Astrocyte (in vitro differentiated cells and primary cell): ENCODE measurements around the gene NFATC3. TPM values are rescaled to one million over a fixed set of nuclear protein-coding genes. Genes with fewer than 3 reads are reported as not detected.
A peak's percentile ranks its signal among the peaks of the same experiment; 100 is the strongest.

ENCODE experiments used
- DNase-seq: peaks from one replicate; pipeline ENCODE4 v3.0.0-alpha.2; 2010; ENCODE audit warnings: low read depth
- FAIRE-seq: peaks from 2 replicates; lab custom pipeline; 2011; peaks lifted over from hg19 to GRCh38; lab: Jason Lieb, UNC
- H2AFZ ChIP-seq: 2 replicates; pipeline ENCODE4 v1.6.0; 2012; ENCODE audit warnings: low read depth, low read length, inconsistent platforms
- H3K27ac ChIP-seq: 2 replicates; pipeline ENCODE4 v1.5.1; 2011; ENCODE audit warnings: low read depth, low read length, inconsistent platforms
- H3K27me3 ChIP-seq: 2 replicates; pipeline ENCODE4 v1.6.0; 2011; ENCODE audit warnings: low read length, inconsistent platforms; ENCODE audit not compliant: insufficient read depth
- H3K36me3 ChIP-seq: 2 replicates; pipeline ENCODE4 v1.5.1; 2011; ENCODE audit warnings: low read length, inconsistent platforms; ENCODE audit not compliant: insufficient read depth
- H3K4me1 ChIP-seq: 2 replicates; pipeline ENCODE4 v1.5.1; 2011; ENCODE audit warnings: low read length, inconsistent platforms; ENCODE audit not compliant: insufficient read depth
- H3K4me2 ChIP-seq: 2 replicates; pipeline ENCODE4 v1.6.0; 2012; ENCODE audit warnings: low read length, inconsistent platforms
- H3K4me3 ChIP-seq: 2 replicates; pipeline ENCODE4 v1.5.1; 2011; ENCODE audit warnings: low read depth, mild to moderate bottlenecking, low read length, inconsistent platforms; ENCODE audit not compliant: insufficient read depth
- H3K79me2 ChIP-seq: 2 replicates; pipeline ENCODE4 v1.6.0; 2012; ENCODE audit warnings: mild to moderate bottlenecking, low read length, inconsistent platforms; ENCODE audit not compliant: insufficient read depth
- H3K9ac ChIP-seq: 2 replicates; pipeline ENCODE4 v1.6.0; 2012; ENCODE audit warnings: mild to moderate bottlenecking, low read length, inconsistent platforms
- H3K9me3 ChIP-seq: 2 replicates; pipeline ENCODE4 v1.5.1; 2012; ENCODE audit warnings: low read depth, mild to moderate bottlenecking, low read length, inconsistent platforms; ENCODE audit not compliant: insufficient read depth
- H4K20me1 ChIP-seq: 2 replicates; pipeline ENCODE4 v1.6.0; 2012; ENCODE audit warnings: low read length, inconsistent platforms; ENCODE audit not compliant: insufficient read depth
- H3K27ac Mint-ChIP-seq: one replicate; pipeline ENCODE4 v1.8.0; 2021; ENCODE audit warnings: mild to moderate bottlenecking, mixed read lengths; ENCODE audit not compliant: unreplicated experiment
- H3K27me3 Mint-ChIP-seq: one replicate; pipeline ENCODE4 v1.8.0; 2021; ENCODE audit warnings: low read depth, mixed read lengths; ENCODE audit not compliant: unreplicated experiment
- H3K36me3 Mint-ChIP-seq: one replicate; pipeline ENCODE4 v1.8.0; 2021; ENCODE audit warnings: low read depth, mixed read lengths; ENCODE audit not compliant: unreplicated experiment
- H3K4me1 Mint-ChIP-seq: one replicate; pipeline ENCODE4 v1.8.0; 2021; ENCODE audit warnings: low read depth, mixed read lengths; ENCODE audit not compliant: unreplicated experiment
- H3K4me3 Mint-ChIP-seq: one replicate; pipeline ENCODE4 v1.8.0; 2021; ENCODE audit warnings: mild to moderate bottlenecking, moderate library complexity, mixed read lengths; ENCODE audit not compliant: unreplicated experiment
- H3K9me3 Mint-ChIP-seq: one replicate; pipeline ENCODE4 v1.8.0; 2021; ENCODE audit warnings: mild to moderate bottlenecking, mixed read lengths; ENCODE audit not compliant: unreplicated experiment
- EZH2 ChIP-seq: IDR thresholded peaks from 2 replicates; pipeline ENCODE4 v1.6.1; 2012; ENCODE audit warnings: mild to moderate bottlenecking, low read length, inconsistent platforms; ENCODE audit not compliant: insufficient read depth
- total RNA-seq: library from RNA; stranded (reverse); gene quantifications from 2 replicates; pipeline ENCODE4 v1.2.1, GENCODE V29; 2021
- TF ChIP-seq, protein P1 (sequence below): IDR thresholded peaks from 2 replicates; pipeline ENCODE4 v1.5.1; 2011; ENCODE audit warnings: low read depth, mild to moderate bottlenecking, inconsistent platforms, low read length, moderate library complexity; ENCODE audit not compliant: insufficient read depth

The NFATC3 gene
- total RNA-seq, 1 donor from 2014 or later = 34.0 TPM

DNA sequence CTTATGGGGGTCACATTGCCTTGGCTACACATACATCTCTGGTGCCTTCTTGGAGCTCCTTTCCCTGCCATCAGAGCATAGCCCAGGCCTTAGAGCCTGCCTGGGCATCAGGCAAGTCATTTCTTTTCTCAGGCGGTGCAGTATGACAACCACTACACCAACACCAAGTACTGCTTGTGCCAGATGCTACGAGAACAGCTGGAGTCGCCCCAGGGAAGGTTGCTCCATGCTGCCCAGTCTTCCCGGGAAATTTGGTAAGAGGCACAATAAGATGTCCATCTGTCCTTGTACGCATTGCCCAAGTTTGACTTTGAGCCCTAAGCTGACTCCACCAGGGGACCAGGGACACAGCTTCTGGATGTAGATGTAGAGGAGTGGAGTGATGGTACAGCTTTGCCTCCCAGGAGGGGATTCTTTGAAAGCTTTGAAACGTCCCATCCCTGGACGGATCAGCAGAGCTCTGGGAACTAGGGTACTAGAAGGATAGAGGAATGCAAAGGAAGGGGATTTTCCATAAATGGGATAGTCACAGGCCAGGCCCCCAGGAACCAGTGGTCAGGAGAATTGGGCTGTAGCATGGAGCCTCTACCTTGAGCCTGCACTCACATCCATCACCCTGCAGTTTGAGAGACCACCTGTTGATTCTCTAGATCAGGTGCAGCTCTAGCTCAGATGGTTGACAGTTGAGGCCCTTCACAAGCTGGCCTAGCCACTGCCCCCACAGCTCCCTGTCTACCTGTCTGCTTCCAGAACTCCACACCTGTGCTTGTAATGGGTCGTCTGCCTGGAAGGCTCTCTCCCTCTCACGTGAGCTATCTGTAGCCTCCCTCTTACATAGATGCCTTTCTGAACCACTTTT lies 11.0 kb upstream of the NFATC3 start:
- H3K4me2 ChIP-seq = no peak overlapping the region
- DNase-seq (no peak), FAIRE-seq (no peak)
- Mint-ChIP-seq H3K9me3 (no peaks in the 10 kb centered on the region), H3K4me3 (peak overlapping the region; percentile 45), H3K27me3 (no peaks in the 10 kb centered on the region), H3K36me3 (peaks cover 33% of the 10 kb centered on the region), H3K4me1 (peaks cover 6% of the 10 kb centered on the region), H3K27ac (no peak overlapping the region)
- H3K4me1 ChIP-seq = no peaks in the 10 kb centered on the region
- no peak for TF ChIP-seq EZH2
- TF ChIP-seq, protein P1, sequence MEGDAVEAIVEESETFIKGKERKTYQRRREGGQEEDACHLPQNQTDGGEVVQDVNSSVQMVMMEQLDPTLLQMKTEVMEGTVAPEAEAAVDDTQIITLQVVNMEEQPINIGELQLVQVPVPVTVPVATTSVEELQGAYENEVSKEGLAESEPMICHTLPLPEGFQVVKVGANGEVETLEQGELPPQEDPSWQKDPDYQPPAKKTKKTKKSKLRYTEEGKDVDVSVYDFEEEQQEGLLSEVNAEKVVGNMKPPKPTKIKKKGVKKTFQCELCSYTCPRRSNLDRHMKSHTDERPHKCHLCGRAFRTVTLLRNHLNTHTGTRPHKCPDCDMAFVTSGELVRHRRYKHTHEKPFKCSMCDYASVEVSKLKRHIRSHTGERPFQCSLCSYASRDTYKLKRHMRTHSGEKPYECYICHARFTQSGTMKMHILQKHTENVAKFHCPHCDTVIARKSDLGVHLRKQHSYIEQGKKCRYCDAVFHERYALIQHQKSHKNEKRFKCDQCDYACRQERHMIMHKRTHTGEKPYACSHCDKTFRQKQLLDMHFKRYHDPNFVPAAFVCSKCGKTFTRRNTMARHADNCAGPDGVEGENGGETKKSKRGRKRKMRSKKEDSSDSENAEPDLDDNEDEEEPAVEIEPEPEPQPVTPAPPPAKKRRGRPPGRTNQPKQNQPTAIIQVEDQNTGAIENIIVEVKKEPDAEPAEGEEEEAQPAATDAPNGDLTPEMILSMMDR = no peak
- no peak overlapping the region for H3K27ac ChIP-seq
- H3K79me2 ChIP-seq = no peaks in the 10 kb centered on the region
- no peak overlapping the region for H3K4me3 ChIP-seq
- H4K20me1 ChIP-seq = no peaks in the 10 kb centered on the region
- no peaks in the 10 kb centered on the region for H3K9me3 ChIP-seq
- H2AFZ ChIP-seq = no peak overlapping the region
- H3K27me3 ChIP-seq = no peaks in the 10 kb centered on the region
- peaks cover 22% of the 10 kb centered on the region for H3K36me3 ChIP-seq
- no peak overlapping the region for H3K9ac ChIP-seq

DNA sequence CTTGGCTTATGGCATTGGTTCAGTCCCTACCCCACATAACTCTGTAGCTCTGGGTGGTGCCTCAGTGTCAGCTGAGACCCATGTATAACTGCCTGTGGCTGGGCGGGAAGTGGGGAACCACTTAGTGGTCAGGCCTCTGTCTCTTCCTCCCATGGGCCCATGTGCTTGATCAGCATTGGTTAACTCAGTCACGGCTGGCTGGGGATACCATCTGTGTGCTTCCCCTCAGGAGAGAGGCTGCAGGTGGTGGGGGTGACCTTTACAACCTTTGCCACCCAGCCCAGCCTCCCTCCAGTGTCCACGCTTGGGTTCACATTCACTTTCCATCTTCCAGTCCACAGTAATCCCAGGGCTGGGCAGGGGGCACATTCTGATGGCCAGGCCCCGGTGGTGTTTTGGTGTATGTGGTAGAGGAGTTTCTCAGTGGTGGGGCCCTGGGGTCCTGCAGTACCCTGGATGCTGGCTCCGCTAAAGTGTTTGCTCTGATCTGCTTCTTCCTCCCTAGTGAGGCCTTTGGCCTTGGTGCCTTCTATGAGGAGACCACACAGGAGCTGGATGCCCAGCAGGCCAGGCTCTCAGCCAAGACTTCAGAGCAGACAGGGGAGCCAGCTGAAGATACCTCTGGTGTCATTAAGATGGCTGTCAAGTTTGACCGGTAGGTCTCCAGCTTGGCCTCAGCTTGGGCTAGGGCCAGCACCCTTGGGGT lies 10.2 kb upstream of the NFATC3 start:
- no peak for DNase-seq
- no peak for FAIRE-seq
- H3K4me1 Mint-ChIP-seq = peaks cover 4% of the 10 kb centered on the region
- Histone ChIP-seq H3K36me3 (peaks cover 24% of the 10 kb centered on the region), H3K9me3 (no peaks in the 10 kb centered on the region), H3K27me3 (no peaks in the 10 kb centered on the region), H3K4me3 (no peak overlapping the region), H3K4me2 (no peak overlapping the region), H4K20me1 (no peaks in the 10 kb centered on the region), H3K4me1 (no peaks in the 10 kb centered on the region), H2AFZ (no peak overlapping the region), H3K27ac (no peak overlapping the region), H3K9ac (no peak overlapping the region), H3K79me2 (no peaks in the 10 kb centered on the region)
- no peaks in the 10 kb centered on the region for H3K9me3 Mint-ChIP-seq
- no peak overlapping the region for H3K27ac Mint-ChIP-seq
- TF ChIP-seq, protein P1 = no peak
- TF ChIP-seq EZH2 = no peak
- peaks cover 32% of the 10 kb centered on the region for H3K36me3 Mint-ChIP-seq
- H3K27me3 Mint-ChIP-seq = no peaks in the 10 kb centered on the region
- no peak overlapping the region for H3K4me3 Mint-ChIP-seq
